ENCODE results near the gene TK2.

DNA sequence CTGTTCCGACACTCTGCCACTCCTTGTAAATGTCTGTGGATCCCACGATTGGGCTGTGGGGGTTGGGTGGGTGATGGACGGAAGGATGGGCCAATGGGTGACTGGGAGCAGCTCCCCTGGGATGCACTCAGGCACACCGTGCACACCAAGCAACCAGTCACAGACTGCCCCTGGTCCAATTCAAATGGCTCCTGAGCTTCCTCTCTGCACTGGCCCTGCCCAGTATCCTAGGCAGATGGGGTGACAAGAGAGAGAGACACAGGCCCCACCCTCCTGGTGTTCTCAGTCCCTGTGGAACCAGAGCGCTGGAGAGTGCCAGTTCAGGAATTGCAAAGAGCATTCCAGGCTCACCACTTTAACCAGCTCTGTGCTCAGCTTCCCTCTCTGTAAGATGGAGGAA lies 90.0 kb downstream of the TK2 start:
- TF ChIP-seq, protein P1, sequence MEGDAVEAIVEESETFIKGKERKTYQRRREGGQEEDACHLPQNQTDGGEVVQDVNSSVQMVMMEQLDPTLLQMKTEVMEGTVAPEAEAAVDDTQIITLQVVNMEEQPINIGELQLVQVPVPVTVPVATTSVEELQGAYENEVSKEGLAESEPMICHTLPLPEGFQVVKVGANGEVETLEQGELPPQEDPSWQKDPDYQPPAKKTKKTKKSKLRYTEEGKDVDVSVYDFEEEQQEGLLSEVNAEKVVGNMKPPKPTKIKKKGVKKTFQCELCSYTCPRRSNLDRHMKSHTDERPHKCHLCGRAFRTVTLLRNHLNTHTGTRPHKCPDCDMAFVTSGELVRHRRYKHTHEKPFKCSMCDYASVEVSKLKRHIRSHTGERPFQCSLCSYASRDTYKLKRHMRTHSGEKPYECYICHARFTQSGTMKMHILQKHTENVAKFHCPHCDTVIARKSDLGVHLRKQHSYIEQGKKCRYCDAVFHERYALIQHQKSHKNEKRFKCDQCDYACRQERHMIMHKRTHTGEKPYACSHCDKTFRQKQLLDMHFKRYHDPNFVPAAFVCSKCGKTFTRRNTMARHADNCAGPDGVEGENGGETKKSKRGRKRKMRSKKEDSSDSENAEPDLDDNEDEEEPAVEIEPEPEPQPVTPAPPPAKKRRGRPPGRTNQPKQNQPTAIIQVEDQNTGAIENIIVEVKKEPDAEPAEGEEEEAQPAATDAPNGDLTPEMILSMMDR (IDR thresholded peaks at IDR 0.05) = no peak
- TF ChIP-seq POLR2A (IDR thresholded peaks at IDR 0.05) (no peak), POLR2AphosphoS5 (IDR thresholded peaks at IDR 0.05) (no peak)

Data from transverse colon (tissue), 4 donors.